HG02885 (cell line): ENCODE measurements around the gene ATP1B3.
"Not testable (repeated sequence)": the region's sequence is repeated elsewhere in the genome, so short reads cannot be mapped to it uniquely, and the experiment has no call there.

Experiments
- ATAC-seq: cut with Tn5 transposase; IDR thresholded peaks from one replicate; pipeline ENCODE4 v1.9.1; 2021; ENCODE audit warnings: mild to moderate bottlenecking; ENCODE audit not compliant: unreplicated experiment, poor library complexity

The ATP1B3 gene

GRCh38 chr3:141876381-141876890 lies at the start of gene ATP1B3:
Gene ATP1B3, plus strand, starts transcription at chr3:141876643. Its CDS starts 159 bp downstream, at chr3:141876802.
- ATAC-seq, result peak; percentile 79

- no peak for ATAC-seq
Measured at GRCh38 chr3:141828487-141828886, 48.0 kb upstream of the ATP1B3 start.

GRCh38 chr3:141828890-141829289 lies 47.6 kb upstream of the ATP1B3 start:
- ATAC-seq, result no peak

GRCh38 chr3:141830508-141830907 lies 45.9 kb upstream of the ATP1B3 start:
- no peak for ATAC-seq

- ATAC-seq, result no peak
Measured at GRCh38 chr3:141834292-141834691, 42.2 kb upstream of the ATP1B3 start.

- no peak for ATAC-seq
Measured at GRCh38 chr3:141835557-141836229, 40.8 kb upstream of the ATP1B3 start.

- ATAC-seq, result no peak
Measured at GRCh38 chr3:141839389-141839788, 37.1 kb upstream of the ATP1B3 start.

GRCh38 chr3:141840737-141841544 lies 35.5 kb upstream of the ATP1B3 start:
- no peak for ATAC-seq

- ATAC-seq, result no peak
Measured at GRCh38 chr3:141844108-141844507, 32.3 kb upstream of the ATP1B3 start.

- no peak for ATAC-seq
Measured at GRCh38 chr3:141844812-141845211, 31.6 kb upstream of the ATP1B3 start.

- no peak for ATAC-seq
Measured at GRCh38 chr3:141845407-141846049, 30.9 kb upstream of the ATP1B3 start.

GRCh38 chr3:141846050-141846433 lies 30.4 kb upstream of the ATP1B3 start:
- no peak for ATAC-seq

- not testable (repeated sequence) for ATAC-seq
Measured at GRCh38 chr3:141848159-141848748, 28.2 kb upstream of the ATP1B3 start.

- ATAC-seq, result no peak
Measured at GRCh38 chr3:141849056-141849815, 27.2 kb upstream of the ATP1B3 start.

- ATAC-seq, result no peak
Measured at GRCh38 chr3:141851411-141851810, 25.0 kb upstream of the ATP1B3 start.

GRCh38 chr3:141853081-141853601 lies 23.3 kb upstream of the ATP1B3 start:
- no peak for ATAC-seq

- no peak for ATAC-seq
Measured at GRCh38 chr3:141853629-141854168, 22.7 kb upstream of the ATP1B3 start.

- no peak for ATAC-seq
Measured at GRCh38 chr3:141854599-141854998, 21.8 kb upstream of the ATP1B3 start.

GRCh38 chr3:141858312-141858711 lies 18.1 kb upstream of the ATP1B3 start:
- ATAC-seq, result no peak
